GM18873 (cell line): ENCODE results near the gene PRAMEF11.

Source experiments
- ATAC-seq: cut with Tn5 transposase; IDR thresholded peaks from one replicate; pipeline ENCODE4 v1.9.1; 2021; ENCODE audit warnings: mild to moderate bottlenecking, moderate library complexity, moderate number of reproducible peaks; ENCODE audit not compliant: unreplicated experiment, low FRiP score

PRAMEF11 gene

GRCh38 chr1:12774801-12775345, 56.3 kb downstream of the PRAMEF11 start:
- ATAC-seq = no peak
